Thoracic aorta (tissue), 2 donors: ENCODE data around the gene CNGB1. TPM values are rescaled to one million over a fixed set of nuclear protein-coding genes. Genes with fewer than 3 reads are reported as not detected.

Experiments
- ATAC-seq: fragments of 150-250 bp; one replicate; pipeline ENCODE4 v1.8.0; 2017; ENCODE audit warnings: low read depth; ENCODE audit not compliant: insufficient number of reproducible peaks, low FRiP score
- DNase-seq: peaks from one replicate; pipeline ENCODE4 v3.0.0-alpha.2; 2020; ENCODE audit warnings: low spot score
- H3K27ac ChIP-seq, 2 donors: fragments of 200-600 bp; sonication (generic); 1 replicate in 1 of 2; 2 replicates in 1 of 2; pipeline ENCODE4 v1.5.1; 2016; ENCODE audit warnings: mild to moderate bottlenecking in 2 of 2, moderate library complexity in 2 of 2
- H3K27me3 ChIP-seq: fragments of 200-600 bp; sonication (generic); replicated peaks from 2 replicates; pipeline ENCODE4 v1.6.0; 2016; ENCODE audit warnings: mild to moderate bottlenecking; ENCODE audit not compliant: insufficient read depth
- H3K36me3 ChIP-seq: fragments of 200-600 bp; sonication (generic); one replicate; pipeline ENCODE4 v1.5.1; 2016
- H3K4me1 ChIP-seq, 2 donors: fragments of 200-600 bp; sonication (generic); 1 replicate in 1 of 2; 2 replicates in 1 of 2; pipeline versions ENCODE4 v1.5.1 to v1.6.0; 2016; ENCODE audit warnings: low read depth in 2 of 2, mild to moderate bottlenecking in 1 of 2; ENCODE audit not compliant: control insufficient read depth in 1 of 2
- H3K4me3 ChIP-seq: fragments of 200-600 bp; sonication (generic); 2 replicates; pipeline ENCODE4 v1.5.1; 2016; ENCODE audit warnings: mild to moderate bottlenecking
- H3K9me3 ChIP-seq: fragments of 200-600 bp; sonication (generic); 2 replicates; pipeline ENCODE4 v1.5.1; 2016
- CTCF ChIP-seq: fragments of 200-600 bp; sonication (generic); IDR thresholded peaks from one replicate; pipeline ENCODE4 v1.5.1; 2019; ENCODE audit warnings: antibody characterized with exemption
- total RNA-seq, 2 donors: library from RNA; depleted of rRNA; stranded (reverse); fragments of >200 nt; gene quantifications; one replicate each; pipeline versions ENCODE4 v1.1.0 to v1.2.3, GENCODE V29; 2016

Gene CNGB1
- total RNA-seq, 2 donors from 2014 or later, result not detected

GRCh38 chr16:57986196-57986595, 15.3 kb upstream of the CNGB1 start:
- Histone ChIP-seq H3K4me1 (peaks cover 4 to 9% of the 10 kb centered on the region in 2 donors), H3K4me3 (no peak overlapping the region), H3K9me3 (no peaks in the 10 kb centered on the region), H3K36me3 (no peaks in the 10 kb centered on the region), H3K27ac (no peak overlapping the region), H3K27me3 (no peaks in the 10 kb centered on the region)
- no peak for TF ChIP-seq CTCF
- DNase-seq, result no peak
- ATAC-seq, result no peak

- Histone ChIP-seq H3K27ac (no peak overlapping the region), H3K36me3 (no peaks in the 10 kb centered on the region), H3K27me3 (no peaks in the 10 kb centered on the region), H3K9me3 (no peaks in the 10 kb centered on the region), H3K4me1 (peaks cover 4 to 9% of the 10 kb centered on the region in 2 donors), H3K4me3 (peak overlapping the region; percentile 69)
- no peak for ATAC-seq
- no peak for DNase-seq
- TF ChIP-seq CTCF, result no peak
Observed at GRCh38 chr16:57985204-57986181, 14.6 kb upstream of the CNGB1 start.

- no peak for ATAC-seq
- peak overlapping the region; percentile 69 for H3K4me3 ChIP-seq
- no peak overlapping the region for H3K27ac ChIP-seq
Observed at GRCh38 chr16:57984443-57985203, 13.7 kb upstream of the CNGB1 start.

GRCh38 chr16:57982385-57982784, 11.5 kb upstream of the CNGB1 start:
- Histone ChIP-seq H3K27me3 (no peaks in the 10 kb centered on the region), H3K4me1 (peaks cover 4 to 9% of the 10 kb centered on the region in 2 donors), H3K36me3 (no peaks in the 10 kb centered on the region), H3K27ac (no peak overlapping the region), H3K9me3 (no peaks in the 10 kb centered on the region), H3K4me3 (no peak overlapping the region)
- ATAC-seq (no peak), DNase-seq (no peak)
- TF ChIP-seq CTCF, result no peak

More at GRCh38 chr16:57984443-57985203, 13.7 kb upstream of the CNGB1 start:
- DNase-seq, result no peak
- H3K9me3 ChIP-seq, result no peaks in the 10 kb centered on the region
- H3K36me3 ChIP-seq, result no peaks in the 10 kb centered on the region
- no peaks in the 10 kb centered on the region for H3K27me3 ChIP-seq
- H3K4me1 ChIP-seq, result peaks cover 4 to 9% of the 10 kb centered on the region in 2 donors
- TF ChIP-seq CTCF, result no peak

GRCh38 chr16:57981636-57982035, 10.7 kb upstream of the CNGB1 start:
- DNase-seq (no peak), ATAC-seq (no peak)
- Histone ChIP-seq H3K4me3 (no peak overlapping the region), H3K27me3 (no peaks in the 10 kb centered on the region), H3K27ac (no peak overlapping the region), H3K9me3 (no peaks in the 10 kb centered on the region), H3K36me3 (no peaks in the 10 kb centered on the region), H3K4me1 (peaks cover 4 to 9% of the 10 kb centered on the region in 2 donors)
- TF ChIP-seq CTCF, result no peak
